A673 (cell line): ENCODE measurements around the gene UACA. TPM values are rescaled to one million over a fixed set of nuclear protein-coding genes. Genes with fewer than 3 reads are reported as not detected.

Experiments used
- BruUV-seq: library from RNA; stranded (reverse); fragments of 400-500 nt; replicated peaks from 2 replicates; lab custom pipeline; 2021; lab: Mats Ljungman, UMichigan
- CTCF ChIA-PET: fragments of 300-600 bp; sonication (Branson Sonifier 250); formaldehyde crosslinking; loops from one replicate; lab custom pipeline; 2022; ENCODE audit warnings: antibody characterized with exemption; lab: Charles Lee
- POLR2A ChIA-PET: fragments of 300-600 bp; sonication (Branson Sonifier 250); formaldehyde crosslinking; loops from one replicate; lab custom pipeline; 2022; ENCODE audit warnings: antibody characterized with exemption; ENCODE audit not compliant: low non-redundant PET; lab: Charles Lee
- DNase-seq: peaks from one replicate; pipeline ENCODE4 v3.0.0-alpha.2; 2015; ENCODE audit warnings: low spot score
- H3K27ac ChIP-seq: fragments of 200-600 bp; sonication (generic); 2 replicates; pipeline ENCODE4 v1.5.1; 2016; ENCODE audit warnings: mixed run types, low read depth, mild to moderate bottlenecking, mixed read lengths, antibody characterized with exemption, low read length; ENCODE audit not compliant: poor library complexity, severe bottlenecking
- H3K27me3 ChIP-seq: fragments of 200-600 bp; sonication (generic); replicated peaks from 2 replicates; pipeline ENCODE4 v1.6.1; 2017; ENCODE audit warnings: mixed run types, low read depth, mild to moderate bottlenecking, mixed read lengths, antibody characterized with exemption, low read length; ENCODE audit not compliant: insufficient read depth, poor library complexity
- H3K36me3 ChIP-seq: fragments of 200-600 bp; sonication (generic); 2 replicates; pipeline ENCODE4 v1.6.1; 2016; ENCODE audit warnings: mixed run types, mild to moderate bottlenecking, mixed read lengths, antibody characterized with exemption, low read length; ENCODE audit not compliant: insufficient read depth, poor library complexity, severe bottlenecking
- H3K4me1 ChIP-seq: fragments of 200-600 bp; sonication (generic); 2 replicates; pipeline ENCODE4 v1.6.1; 2017; ENCODE audit warnings: mixed run types, mild to moderate bottlenecking, mixed read lengths, antibody characterized with exemption, low read length; ENCODE audit not compliant: insufficient read depth, poor library complexity, severe bottlenecking
- H3K4me3 ChIP-seq: fragments of 200-600 bp; sonication (generic); 2 replicates; pipeline ENCODE4 v1.5.1; 2016; ENCODE audit warnings: low read depth, mixed run types, mild to moderate bottlenecking, mixed read lengths, low read length; ENCODE audit not compliant: poor library complexity, severe bottlenecking
- H3K9me3 ChIP-seq: fragments of 200-600 bp; sonication (generic); 2 replicates; pipeline ENCODE4 v1.6.1; 2016; ENCODE audit warnings: mixed run types, low read depth, mild to moderate bottlenecking, mixed read lengths, antibody characterized with exemption, low read length; ENCODE audit not compliant: poor library complexity, severe bottlenecking
- EZH2 ChIP-seq: fragments of 200-600 bp; sonication (generic); IDR thresholded peaks from 2 replicates; pipeline ENCODE4 v1.6.1; 2017; ENCODE audit warnings: borderline replicate concordance, low read depth, mild to moderate bottlenecking, mixed read lengths, antibody characterized with exemption, low read length; ENCODE audit not compliant: poor library complexity, severe bottlenecking
- intact Hi-C: fragments of 100-400 bp; cut with micrococcal nuclease; formaldehyde crosslinking; loops from one replicate; pipeline ENCODE4 v1.10.0; 2022; ENCODE audit not compliant: unreplicated experiment
- total RNA-seq: library from RNA; stranded (reverse); gene quantifications from 2 replicates; pipeline ENCODE4 v1.2.3, GENCODE V29; 2021
- TF ChIP-seq, protein P1 (sequence below): fragments of 300-800, 200-600 bp; sonication (generic); conservative IDR thresholded peaks from 2 replicates; pipeline ENCODE4 v1.5.1; 2017; ENCODE audit warnings: low read depth, mild to moderate bottlenecking, antibody characterized with exemption, low read length, moderate library complexity, mixed read lengths

Gene UACA
- total RNA-seq, 1 experiment from 2014 or later = 26.9 TPM

GRCh38 chr15:70770863-70771262 lies 7.5 kb upstream of the UACA start:
- no peaks in the 10 kb centered on the region for H3K27me3 ChIP-seq
- no TSS peak for BruUV-seq
- H3K9me3 ChIP-seq = no peaks in the 10 kb centered on the region
- H3K36me3 ChIP-seq = no peaks in the 10 kb centered on the region
- no peak overlapping the region for H3K27ac ChIP-seq
- CTCF ChIA-PET = interaction anchor here (1.2 kb wide), 1 partner anchor 104 kb away, joined by 3 read pairs; no protein-coding TSS in a partner anchor
- TF ChIP-seq EZH2 = no peak
- TF ChIP-seq, protein P1, sequence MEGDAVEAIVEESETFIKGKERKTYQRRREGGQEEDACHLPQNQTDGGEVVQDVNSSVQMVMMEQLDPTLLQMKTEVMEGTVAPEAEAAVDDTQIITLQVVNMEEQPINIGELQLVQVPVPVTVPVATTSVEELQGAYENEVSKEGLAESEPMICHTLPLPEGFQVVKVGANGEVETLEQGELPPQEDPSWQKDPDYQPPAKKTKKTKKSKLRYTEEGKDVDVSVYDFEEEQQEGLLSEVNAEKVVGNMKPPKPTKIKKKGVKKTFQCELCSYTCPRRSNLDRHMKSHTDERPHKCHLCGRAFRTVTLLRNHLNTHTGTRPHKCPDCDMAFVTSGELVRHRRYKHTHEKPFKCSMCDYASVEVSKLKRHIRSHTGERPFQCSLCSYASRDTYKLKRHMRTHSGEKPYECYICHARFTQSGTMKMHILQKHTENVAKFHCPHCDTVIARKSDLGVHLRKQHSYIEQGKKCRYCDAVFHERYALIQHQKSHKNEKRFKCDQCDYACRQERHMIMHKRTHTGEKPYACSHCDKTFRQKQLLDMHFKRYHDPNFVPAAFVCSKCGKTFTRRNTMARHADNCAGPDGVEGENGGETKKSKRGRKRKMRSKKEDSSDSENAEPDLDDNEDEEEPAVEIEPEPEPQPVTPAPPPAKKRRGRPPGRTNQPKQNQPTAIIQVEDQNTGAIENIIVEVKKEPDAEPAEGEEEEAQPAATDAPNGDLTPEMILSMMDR = no peak
- POLR2A ChIA-PET = no interaction called here
- peaks cover 6% of the 10 kb centered on the region for H3K4me1 ChIP-seq
- DNase-seq = peak; percentile 38
- intact Hi-C loops = no loop called here
- no peak overlapping the region for H3K4me3 ChIP-seq

GRCh38 chr15:70768257-70768883 lies 5.0 kb upstream of the UACA start:
- Histone ChIP-seq H3K27ac (no peak overlapping the region), H3K4me3 (no peak overlapping the region), H3K36me3 (no peaks in the 10 kb centered on the region), H3K27me3 (no peaks in the 10 kb centered on the region), H3K9me3 (no peaks in the 10 kb centered on the region), H3K4me1 (peaks cover 12% of the 10 kb centered on the region)
- intact Hi-C loops = no loop called here
- no peak for DNase-seq
- BruUV-seq = no TSS peak
- CTCF ChIA-PET = no interaction called here
- no peak for TF ChIP-seq EZH2
- TF ChIP-seq, protein P1 = no peak
- POLR2A ChIA-PET = no interaction called here

- Histone ChIP-seq H3K36me3 (no peaks in the 10 kb centered on the region), H3K4me3 (no peak overlapping the region), H3K27me3 (no peaks in the 10 kb centered on the region), H3K27ac (no peak overlapping the region), H3K4me1 (peaks cover 12% of the 10 kb centered on the region), H3K9me3 (no peaks in the 10 kb centered on the region)
- TF ChIP-seq, protein P1 = no peak
- TF ChIP-seq EZH2 = no peak
- BruUV-seq = no TSS peak
- CTCF ChIA-PET = no interaction called here
- intact Hi-C loops = no loop called here
- POLR2A ChIA-PET = no interaction called here
- no peak for DNase-seq
Measured at GRCh38 chr15:70767667-70768066, 4.3 kb upstream of the UACA start.
